HUDEP-2 (cell line): ENCODE data around the gene ANKRD35.

Source experiments
- DNase-seq, 76 experiments: peaks; one replicate each; lab custom pipeline; 2025; ENCODE audit not compliant: unreplicated experiment in 76 of 76; lab: John Stamatoyannopoulos, UW

The ANKRD35 gene

GRCh38 chr1:145898756-145899155 is 13.1 kb upstream of the ANKRD35 start:
- DNase-seq = no peak

GRCh38 chr1:145897969-145898368 is 12.3 kb upstream of the ANKRD35 start:
- DNase-seq = no peak

GRCh38 chr1:145895471-145895870 is 9.8 kb upstream of the ANKRD35 start:
- no peak for DNase-seq

GRCh38 chr1:145893306-145894055 is 7.8 kb upstream of the ANKRD35 start:
- DNase-seq = no peak

- DNase-seq = peak in 58 of 76 experiments; percentile 6 to 69 (median 36)
Measured at GRCh38 chr1:145892486-145893087, 6.9 kb upstream of the ANKRD35 start.

- peak in 66 of 76 experiments; percentile 10 to 77 (median 60) for DNase-seq
Measured at GRCh38 chr1:145891587-145892485, 6.2 kb upstream of the ANKRD35 start.

GRCh38 chr1:145891143-145891542 is 5.5 kb upstream of the ANKRD35 start:
- no peak for DNase-seq

- no peak for DNase-seq
Measured at GRCh38 chr1:145889722-145890121, 4.1 kb upstream of the ANKRD35 start.

GRCh38 chr1:145887631-145888030 is 2.0 kb upstream of the ANKRD35 start:
- no peak for DNase-seq

- no peak for DNase-seq
Measured at GRCh38 chr1:145886816-145887215, 1.1 kb upstream of the ANKRD35 start.

- peak in 1 of 76 experiments; percentile 6 for DNase-seq
Measured at GRCh38 chr1:145886390-145886789, 724 bp upstream of the ANKRD35 start.

GRCh38 chr1:145884675-145885074 is 991 bp downstream of the ANKRD35 start:
- DNase-seq = no peak

GRCh38 chr1:145879775-145880174 is 5.9 kb downstream of the ANKRD35 start:
- no peak for DNase-seq

GRCh38 chr1:145878724-145879123 is 6.9 kb downstream of the ANKRD35 start:
- DNase-seq = no peak

GRCh38 chr1:145877923-145878486 is 7.7 kb downstream of the ANKRD35 start:
- DNase-seq = peak in 35 of 76 experiments; percentile 2 to 57 (median 18)

GRCh38 chr1:145874646-145875045 is 11.0 kb downstream of the ANKRD35 start:
- DNase-seq = no peak

GRCh38 chr1:145871994-145872924 is 13.4 kb downstream of the ANKRD35 start:
- DNase-seq = no peak

GRCh38 chr1:145868232-145868631 is 17.4 kb downstream of the ANKRD35 start:
- no peak for DNase-seq

- DNase-seq = no peak
Measured at GRCh38 chr1:145863282-145864018, 22.2 kb downstream of the ANKRD35 start.
